ENCODE measurements around the gene NCKAP5L.
"Not testable (repeated sequence)": the region's sequence is repeated elsewhere in the genome, so short reads cannot be mapped to it uniquely, and the experiment has no call there.

DNA sequence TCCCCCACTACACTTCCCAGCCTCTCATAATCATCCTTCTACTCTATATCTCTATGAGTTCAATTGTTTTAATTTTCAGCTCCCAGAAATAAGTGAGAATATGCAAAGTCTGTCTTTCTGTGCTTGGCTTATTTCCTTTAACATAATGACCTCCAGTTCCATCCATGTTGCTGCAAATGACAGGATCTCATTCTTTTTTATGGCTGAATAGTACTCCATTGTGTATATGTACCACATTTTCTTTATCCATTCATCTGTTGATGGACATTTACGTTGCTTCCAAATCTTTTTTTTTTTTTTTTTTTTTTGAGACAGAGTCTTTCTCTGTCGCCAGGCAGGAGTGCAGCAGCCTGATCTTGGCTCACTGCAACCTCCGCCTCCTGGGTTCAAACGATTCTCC is 27.7 kb upstream of the NCKAP5L start:
- TF ChIP-seq POLR2AphosphoS5, POLR2A (IDR thresholded peaks at IDR 0.05): not testable (repeated sequence)
- TF ChIP-seq, protein P1, sequence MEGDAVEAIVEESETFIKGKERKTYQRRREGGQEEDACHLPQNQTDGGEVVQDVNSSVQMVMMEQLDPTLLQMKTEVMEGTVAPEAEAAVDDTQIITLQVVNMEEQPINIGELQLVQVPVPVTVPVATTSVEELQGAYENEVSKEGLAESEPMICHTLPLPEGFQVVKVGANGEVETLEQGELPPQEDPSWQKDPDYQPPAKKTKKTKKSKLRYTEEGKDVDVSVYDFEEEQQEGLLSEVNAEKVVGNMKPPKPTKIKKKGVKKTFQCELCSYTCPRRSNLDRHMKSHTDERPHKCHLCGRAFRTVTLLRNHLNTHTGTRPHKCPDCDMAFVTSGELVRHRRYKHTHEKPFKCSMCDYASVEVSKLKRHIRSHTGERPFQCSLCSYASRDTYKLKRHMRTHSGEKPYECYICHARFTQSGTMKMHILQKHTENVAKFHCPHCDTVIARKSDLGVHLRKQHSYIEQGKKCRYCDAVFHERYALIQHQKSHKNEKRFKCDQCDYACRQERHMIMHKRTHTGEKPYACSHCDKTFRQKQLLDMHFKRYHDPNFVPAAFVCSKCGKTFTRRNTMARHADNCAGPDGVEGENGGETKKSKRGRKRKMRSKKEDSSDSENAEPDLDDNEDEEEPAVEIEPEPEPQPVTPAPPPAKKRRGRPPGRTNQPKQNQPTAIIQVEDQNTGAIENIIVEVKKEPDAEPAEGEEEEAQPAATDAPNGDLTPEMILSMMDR (IDR thresholded peaks at IDR 0.05), result not testable (repeated sequence)

Measured in prostate gland (tissue), 2 donors.